Fibroblast of upper back skin (primary cell): Measurements from ENCODE around the gene RPP40.
"Not testable (repeated sequence)": the region's sequence is repeated elsewhere in the genome, so short reads cannot be mapped to it uniquely, and the experiment has no call there.

ENCODE experiments used
- DNase-seq: peaks from one replicate; pipeline ENCODE4 v3.0.0-alpha.2; 2013

Gene RPP40

DNA sequence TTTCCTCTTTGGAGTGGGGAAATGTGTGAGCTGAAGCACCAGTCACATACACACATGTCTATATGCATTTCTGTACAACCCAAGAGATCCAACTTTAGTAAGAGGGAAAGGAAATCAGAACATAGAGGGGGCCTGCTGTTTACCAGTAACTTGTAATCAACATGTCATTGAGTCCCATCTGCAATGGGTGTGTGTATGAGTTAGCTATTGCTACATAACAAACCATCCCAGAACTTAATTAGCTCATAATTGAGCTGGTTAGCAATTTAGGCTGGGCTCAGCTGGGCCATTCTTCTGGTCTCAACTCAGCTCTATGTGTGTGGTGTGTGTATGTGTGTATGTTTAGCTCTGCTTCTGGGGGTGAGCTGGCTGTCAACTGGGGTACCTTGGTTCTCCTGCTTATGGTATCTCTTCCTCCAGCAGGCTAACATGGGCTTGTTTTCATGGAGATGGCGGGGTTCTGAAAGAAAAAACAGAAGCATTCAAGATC lies 10.3 kb upstream of the RPP40 start:
- DNase-seq: no peak

DNA sequence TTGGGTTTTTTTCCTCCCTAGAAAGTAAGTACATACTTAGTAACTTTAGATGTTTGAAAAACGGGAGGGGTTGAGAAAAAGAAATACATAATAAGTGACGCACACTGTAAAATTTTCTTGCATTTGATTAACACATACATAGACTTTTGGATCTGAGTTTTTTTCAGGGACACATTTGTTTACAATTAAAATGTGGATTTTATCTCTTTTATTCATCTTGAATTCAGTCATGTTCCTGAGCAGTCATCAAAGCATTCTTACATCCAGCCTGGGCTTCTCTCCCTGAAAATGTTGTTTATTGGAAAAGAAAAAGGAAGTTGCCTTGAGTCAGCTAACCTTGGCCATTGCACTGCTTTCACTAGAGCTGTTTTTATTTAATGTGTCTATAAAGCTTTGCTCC lies 8.7 kb upstream of the RPP40 start:
- peak; percentile 77 for DNase-seq

DNA sequence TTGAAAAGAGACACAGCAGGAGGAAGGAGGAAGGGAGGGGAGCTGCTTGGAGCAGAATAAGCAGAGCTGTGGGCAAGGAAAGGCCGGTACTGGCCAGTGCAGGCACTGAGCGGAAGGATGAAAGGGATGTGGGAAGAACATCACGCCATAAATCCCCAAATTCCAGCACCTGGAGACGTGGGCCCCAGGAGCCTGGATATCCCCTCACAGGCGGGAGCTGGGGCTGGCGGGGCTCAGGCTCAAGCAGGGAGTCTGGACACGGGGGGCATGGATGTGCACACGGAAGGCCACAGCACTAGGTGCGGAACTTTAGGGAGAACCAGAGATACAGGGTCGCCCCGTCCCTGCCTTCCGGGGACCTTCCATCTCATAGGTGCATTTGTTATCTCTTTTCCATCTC lies 7.5 kb upstream of the RPP40 start:
- DNase-seq: no peak

DNA sequence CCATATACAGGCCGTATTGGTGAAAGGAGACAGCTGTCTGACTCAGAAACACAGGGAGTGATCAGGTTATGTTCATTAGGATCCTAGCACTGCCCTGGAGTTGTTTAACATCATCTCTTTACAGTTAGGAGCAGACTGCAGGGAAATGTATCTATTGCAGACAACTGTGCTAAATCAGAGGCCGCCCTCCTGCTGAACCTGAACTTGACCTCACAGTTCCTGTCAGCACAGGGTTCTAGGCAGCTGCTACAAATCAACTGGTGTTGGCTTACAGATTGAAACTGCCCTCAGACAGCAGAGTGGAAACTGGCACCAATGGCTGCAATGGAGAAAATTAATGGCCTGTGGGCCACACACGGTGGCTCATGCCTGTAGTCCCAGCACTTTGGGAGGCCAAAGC lies 3.7 kb upstream of the RPP40 start:
- no peak for DNase-seq

DNA sequence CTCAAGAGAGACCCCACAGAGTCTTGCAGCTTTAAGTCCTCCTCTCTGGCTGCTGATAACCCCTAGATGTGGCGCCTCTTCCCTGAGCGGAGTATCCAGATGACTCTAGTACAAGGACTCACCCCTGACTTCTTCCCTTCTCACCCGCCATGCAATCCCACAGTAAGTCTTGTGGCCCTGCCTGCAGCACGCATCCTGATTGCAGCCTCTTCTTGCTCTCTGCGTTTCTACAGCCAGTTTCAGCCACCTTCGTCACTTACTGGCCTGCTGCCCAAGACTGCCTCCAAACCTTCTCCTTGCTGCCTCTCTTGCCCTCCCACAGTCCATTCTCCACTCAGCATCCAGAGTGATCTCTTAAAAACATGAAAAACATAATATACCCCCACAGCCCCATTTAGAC lies 2.4 kb upstream of the RPP40 start:
- no peak for DNase-seq

DNA sequence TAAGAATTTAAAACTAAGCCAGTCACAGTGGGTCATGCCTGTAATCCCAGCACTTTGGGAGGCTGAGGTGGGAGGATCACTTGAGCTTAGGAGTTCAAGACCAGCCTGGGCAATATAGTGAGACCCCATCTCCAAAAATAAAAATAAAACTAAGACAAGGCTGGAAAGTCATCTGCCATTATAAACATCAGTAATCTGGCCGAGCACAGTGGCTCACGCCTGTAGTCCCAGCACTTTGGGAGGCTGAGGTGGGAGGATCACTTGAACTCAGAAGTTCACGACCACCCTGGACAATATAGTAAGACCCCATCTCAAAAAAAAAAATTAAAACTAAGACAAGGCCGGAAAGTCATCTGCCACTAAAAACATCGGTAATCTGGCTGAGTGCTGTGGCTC lies 1.2 kb upstream of the RPP40 start:
- DNase-seq: not testable (repeated sequence)

DNA sequence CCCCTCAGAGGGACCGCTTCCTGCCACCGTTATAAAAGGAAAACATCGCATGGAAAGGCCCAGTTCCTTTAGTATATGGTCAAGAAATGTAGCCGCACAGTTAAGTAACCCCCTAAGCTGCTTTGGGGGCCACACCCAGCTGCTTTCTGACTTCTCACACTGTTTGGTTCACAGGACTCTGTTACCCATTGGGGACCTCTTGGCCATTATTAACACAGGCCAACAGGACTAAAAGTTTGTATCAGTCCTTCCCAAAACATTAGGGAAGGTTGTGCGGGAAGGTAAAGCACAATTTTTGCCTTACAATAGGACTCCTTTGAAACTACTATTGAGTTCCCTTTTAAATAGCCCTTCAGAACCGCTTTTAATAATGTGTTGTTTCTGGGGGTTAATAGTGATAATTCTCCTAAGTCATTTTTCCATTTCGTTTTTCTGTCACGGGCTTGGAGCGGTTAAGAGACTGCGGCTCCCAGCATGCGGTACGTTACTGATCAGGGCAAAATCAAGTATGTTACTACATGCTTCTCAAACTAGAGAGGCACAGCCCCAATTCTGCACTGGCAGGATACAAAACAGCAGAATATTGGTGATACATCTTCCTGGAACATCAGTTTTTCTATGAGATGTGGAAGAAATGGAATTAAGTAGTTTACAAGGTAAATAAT lies 668 bp upstream of the RPP40 start:
- no peak for DNase-seq

DNA sequence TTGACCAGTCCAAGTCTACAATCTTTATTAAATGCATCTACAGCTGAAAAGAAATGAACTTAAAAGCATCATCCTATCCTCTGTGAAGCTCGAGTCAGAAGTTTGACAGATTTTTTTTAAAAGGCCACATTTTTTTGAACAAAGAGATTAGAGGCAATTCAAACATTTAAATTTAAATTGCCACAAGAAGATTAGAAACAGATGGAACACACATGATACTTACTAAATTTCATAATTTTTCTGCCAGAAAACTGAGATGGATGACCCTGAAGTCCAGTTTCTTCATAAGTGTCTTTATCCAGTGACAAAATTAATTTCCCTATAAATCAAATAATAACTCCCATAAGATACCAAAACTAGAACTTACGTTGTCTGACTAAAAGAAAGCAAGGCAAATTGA lies 4.3 kb downstream of the RPP40 start:
- DNase-seq: peak; percentile 4

DNA sequence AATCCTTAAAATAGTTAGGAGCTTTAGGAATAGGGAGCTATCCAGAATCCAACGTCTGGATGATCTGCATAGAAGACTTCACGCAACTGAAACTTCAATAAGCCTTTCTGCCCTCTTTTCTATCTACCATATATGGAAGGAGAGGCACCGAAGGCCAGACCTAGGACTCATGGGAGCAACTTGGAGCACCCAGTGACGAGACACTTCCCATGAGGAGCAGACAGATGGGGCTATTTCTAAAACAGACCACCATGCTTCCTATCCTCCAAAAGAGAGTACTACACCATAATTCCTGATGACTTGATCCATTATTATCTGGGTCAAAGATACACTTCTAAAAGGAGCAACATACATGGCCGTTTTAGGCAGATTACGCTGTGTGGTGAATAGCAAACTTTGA lies 6.0 kb downstream of the RPP40 start:
- no peak for DNase-seq

DNA sequence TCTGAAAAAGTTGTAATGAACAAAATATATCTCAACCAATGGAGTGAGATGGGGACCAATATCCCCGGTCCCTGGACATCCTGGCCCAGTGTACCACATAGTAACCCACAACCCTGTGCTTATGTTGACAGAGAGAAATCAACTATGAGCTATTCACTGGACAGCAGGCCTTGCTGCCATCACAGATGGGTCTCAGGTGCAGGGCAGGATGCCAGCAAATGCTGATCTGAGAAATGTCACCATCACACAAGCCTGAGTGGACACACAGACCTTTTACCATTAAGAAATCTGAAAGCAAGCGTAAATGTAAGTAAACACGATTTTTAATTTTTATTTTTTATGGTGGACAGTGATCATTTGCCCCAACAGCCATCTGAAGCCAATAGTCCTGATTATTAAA lies 9.1 kb downstream of the RPP40 start:
- no peak for DNase-seq

DNA sequence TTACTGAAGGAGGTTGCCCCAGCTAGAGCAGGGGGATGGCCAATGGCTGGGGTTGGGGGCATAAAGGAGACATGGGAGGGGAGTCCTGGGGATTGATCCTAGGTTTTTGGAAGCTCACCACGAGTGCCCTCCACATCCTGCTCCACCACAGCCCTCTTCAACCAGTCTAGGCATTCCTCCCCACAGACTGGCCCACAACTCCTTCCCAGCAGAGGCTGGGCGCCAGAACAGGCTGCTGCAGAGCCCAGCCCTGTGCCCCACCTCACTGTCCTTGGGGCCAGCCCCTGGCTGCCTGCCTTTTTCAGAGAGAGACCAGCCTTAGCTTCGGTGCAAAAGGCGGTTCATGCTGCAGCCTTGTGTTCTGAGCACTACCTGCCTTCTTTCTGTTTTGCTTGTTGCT lies 16.4 kb downstream of the RPP40 start:
- DNase-seq: no peak

DNA sequence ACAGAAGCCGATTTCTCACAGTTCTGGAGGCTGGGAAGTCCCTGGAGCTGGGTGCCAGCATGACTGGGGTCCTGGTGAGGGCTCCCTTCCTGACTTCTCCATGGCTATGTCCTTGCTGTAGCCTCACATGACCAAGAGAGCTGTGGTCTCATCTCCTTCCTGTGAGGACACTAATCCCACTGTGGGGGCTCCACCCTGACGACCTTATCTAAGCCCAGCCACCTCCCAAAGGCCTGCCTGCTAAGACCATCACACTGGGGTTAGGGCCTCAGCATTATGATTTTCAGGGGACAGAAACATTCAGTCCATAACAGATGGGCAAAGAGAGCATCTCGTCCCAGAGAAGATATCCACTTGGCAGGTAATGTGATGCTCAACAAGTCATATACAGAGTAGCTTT lies 16.8 kb downstream of the RPP40 start:
- DNase-seq: no peak

DNA sequence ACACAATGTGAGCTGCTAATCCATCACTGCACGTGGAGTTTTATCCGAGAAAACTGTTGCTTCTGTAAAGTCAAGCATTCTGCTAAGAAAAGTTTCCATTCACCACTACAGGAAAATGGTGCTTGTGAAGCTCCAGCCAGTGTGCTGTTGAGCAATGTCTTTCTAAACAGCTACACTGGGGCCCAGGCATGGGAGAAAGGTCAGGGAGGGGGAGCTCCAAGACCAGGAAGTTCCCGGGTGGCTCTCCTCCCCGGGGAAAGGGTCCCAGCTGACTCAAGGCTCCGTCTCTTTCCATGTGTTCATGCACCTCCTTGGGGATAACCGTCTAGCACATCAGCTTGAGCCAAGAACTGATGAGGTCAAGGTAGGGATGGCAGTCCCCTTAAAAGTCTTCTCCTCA lies 20.5 kb downstream of the RPP40 start:
- DNase-seq: no peak

DNA sequence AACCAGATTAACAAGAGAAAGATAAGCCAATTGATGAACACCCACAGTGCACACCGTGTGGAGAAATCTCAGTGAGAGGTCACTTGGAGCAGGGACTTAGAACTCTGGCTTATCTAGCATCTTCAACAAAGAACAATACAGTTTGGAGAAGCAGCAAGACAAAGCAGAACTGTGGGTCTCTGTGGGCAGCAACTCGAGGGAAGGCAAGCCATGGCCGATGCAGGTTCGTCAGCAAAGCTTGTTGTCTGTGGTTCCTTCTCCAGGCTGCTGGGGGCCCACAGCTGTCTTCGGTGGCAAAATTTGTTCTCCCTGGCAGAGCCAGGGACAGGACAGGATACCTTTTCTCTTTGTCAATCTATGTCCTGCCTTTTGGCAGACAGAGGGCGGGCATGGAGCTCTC lies 22.1 kb downstream of the RPP40 start:
- DNase-seq: no peak

DNA sequence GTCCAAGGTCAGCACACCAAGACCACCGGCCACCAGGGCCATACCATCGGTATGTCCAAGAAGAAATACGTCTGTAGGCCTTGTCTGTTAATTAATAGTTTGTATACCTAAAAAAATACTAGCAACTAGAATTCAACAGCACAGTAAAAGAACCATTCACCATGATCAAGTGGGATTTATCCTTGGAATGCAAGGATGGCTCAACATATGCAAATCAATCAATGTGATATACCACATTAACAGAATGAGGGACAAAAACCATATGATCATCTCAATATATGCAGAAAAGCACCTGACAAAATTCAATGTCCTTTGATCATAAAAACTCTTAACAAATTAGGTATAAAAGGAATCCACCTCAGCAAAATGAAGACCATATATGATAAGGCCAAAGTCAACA lies 24.4 kb downstream of the RPP40 start:
- no peak for DNase-seq

DNA sequence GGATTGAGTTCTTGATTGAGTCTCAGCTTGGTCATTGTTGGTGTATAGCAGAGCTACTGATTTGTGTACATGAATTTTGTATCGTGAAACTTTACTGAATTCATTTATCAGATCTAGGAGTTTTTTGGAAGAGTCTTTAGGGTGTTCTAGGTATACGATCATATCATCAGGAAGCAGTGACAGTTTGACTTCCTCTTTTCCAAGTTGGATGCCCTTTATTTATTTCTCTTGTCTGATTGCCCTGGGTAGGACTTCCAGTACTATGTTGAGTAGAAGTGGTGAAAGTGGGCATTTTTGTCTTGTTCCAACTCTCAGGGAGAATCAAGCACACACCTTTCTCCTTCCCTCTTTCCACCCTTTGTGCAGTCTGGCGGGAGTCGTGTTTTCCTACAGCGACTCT lies 26.4 kb downstream of the RPP40 start:
- DNase-seq: no peak

DNA sequence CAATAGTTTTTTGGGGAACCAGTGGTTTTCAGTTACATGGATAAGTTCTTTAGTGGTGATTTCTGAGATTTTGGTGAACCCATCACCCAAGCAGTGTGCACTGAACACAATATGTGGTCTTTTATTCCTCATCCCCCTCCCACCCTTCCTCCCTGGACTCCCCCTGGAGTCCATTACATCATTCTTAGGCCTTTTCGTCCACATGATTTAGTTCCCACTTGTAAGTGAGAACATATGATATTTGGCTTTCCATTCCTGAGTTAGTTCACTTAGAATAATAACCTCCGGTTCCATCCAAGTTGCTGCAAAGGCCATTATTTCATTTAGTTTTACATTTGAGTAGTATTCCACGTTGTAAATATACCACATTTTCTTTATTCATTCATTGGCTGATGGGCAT lies 28.3 kb downstream of the RPP40 start:
- DNase-seq: no peak

DNA sequence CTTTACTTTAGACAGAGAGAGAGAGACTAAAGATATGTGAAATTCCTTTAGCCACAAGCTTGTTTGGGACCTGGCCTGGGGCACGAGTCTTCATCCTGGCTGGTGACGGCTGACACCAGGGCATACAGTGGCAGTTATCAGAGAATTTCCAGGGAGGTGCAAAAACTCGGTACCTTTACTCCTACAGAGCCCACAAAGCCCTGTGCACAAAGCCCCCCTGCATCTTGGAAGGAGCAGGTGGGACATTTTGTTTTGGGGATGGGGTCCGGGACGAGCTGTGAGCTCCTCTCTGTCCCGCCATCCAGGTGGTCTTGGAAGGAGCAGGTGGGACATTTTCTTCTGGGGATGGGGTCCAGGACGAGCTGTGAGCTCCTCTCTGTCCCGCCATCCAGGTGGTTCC lies 28.9 kb downstream of the RPP40 start:
- no peak for DNase-seq

DNA sequence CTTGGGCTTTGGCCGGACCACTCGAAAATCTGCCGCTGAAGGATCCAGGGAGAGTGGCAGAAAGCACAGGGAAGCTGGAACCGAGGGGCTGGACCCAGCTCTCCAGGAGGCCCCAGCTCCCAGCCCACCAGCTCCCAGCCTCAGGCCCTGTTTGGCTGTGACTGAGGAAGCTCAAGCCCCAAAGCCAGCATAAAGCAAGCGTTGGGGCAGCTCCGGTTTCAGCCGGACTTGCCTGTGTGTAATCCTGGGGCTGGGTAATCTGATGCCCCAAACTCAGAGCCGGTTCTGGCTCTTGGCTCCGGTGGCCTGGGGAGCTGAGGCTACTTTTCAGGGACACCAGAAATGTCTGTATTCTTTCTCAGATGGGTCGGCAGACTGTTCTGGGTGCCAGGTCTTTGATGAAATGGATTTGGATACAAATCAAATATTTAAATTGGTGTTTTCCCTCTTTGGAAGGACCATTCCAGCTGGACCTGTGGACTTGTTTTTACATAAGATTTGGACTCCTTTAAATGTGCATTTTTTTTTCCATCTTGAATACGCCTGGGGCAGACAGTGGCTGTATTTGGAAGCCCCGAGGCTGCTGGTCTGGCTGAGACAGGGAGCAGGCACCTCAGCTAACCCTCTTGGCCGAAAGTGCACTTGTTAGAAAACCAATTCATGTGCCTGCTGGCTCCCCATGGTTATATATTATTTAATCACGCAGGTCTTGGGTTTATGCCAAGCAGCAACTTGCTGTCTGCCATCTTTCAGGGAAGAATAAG lies 29.7 kb downstream of the RPP40 start:
- DNase-seq: peak; percentile 58

DNA sequence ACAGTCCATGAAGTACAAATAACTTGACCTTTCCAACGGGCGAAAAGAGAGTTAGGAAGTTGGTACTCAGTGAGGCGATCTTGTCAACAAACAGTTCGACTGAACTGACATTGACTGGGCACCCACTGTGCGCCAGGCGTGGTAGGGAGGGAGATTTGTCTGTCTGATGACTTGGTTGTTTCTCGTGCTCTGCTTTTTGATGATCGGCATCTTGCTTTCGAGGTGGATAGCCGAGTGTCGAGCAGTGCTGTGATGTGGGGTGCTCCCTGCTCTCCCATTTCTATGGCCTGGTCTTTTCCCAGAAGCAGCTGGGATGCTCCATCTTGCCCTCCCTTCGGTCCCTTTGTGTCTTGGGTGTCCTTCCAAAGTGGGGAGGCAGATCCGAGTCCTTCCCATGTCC lies 30.4 kb downstream of the RPP40 start:
- DNase-seq: no peak

DNA sequence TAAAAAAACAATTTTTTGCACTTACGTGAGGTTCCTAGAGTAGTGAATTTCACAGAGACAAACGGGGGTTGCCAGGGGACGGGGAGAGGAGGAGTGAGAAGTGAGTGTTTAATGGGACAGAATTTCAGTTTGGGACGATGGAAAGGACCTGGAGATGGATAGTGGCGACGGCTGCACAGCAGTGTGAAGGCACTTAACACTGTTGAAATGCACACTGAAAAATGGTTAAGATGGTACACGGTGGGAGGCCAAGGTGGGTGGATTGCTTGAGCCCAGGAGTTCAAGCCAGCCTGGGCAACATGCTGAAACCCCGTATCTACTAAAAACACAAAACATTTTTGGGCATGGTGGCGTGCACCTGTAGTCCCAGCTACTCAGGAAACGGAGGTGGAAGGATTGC lies 31.4 kb downstream of the RPP40 start:
- no peak for DNase-seq

DNA sequence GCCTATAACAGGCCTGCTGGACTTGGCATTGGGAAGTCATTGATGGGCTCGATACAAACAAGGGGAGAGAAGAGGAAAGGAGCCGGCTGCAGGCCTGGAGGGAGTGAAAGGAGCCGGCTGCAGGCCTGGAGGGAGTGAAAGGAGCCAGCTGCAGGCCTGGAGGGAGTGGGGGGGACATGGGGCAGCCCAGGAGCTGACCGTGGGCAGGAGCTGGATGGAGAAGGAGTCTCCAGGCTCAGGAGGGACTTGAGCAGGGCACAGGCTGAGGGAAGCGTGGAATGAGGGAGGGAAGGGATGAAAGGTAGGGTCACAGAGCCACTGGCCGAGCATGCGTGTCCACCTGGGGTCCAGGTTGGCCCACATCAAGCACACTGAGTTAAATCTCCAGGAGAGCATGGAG lies 32.0 kb downstream of the RPP40 start:
- no peak for DNase-seq

DNA sequence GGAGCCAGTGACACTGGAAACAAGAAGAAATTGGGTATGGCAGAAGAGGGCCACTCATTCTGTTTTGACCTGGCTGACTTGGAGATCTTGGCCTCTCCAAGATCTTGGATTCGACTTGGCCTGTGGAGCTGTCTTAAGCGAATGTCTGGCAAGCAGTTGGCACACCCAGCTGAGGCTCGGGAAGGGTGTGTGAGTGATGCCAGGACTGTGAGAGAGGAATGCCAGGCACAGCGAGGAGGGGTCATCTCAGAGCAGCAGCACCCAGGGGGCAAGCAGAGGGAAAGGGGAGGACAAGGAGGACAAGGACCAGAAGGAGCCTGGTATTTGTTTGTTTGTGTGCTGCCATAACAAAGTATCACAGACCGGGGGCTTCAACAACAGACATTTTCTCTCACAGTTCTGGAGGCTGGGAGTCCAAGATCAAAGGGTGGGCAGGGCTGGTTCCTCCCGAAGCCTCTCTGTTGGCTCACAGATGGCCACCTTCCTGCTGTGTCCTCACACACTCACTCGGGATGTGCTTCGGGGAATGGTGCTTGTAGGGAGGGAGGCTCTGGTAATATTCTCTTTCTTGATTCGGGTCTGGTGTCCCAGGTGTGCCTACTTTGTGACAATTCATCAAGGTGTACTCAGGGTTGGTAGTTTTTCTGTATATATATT lies 33.0 kb downstream of the RPP40 start:
- no peak for DNase-seq

DNA sequence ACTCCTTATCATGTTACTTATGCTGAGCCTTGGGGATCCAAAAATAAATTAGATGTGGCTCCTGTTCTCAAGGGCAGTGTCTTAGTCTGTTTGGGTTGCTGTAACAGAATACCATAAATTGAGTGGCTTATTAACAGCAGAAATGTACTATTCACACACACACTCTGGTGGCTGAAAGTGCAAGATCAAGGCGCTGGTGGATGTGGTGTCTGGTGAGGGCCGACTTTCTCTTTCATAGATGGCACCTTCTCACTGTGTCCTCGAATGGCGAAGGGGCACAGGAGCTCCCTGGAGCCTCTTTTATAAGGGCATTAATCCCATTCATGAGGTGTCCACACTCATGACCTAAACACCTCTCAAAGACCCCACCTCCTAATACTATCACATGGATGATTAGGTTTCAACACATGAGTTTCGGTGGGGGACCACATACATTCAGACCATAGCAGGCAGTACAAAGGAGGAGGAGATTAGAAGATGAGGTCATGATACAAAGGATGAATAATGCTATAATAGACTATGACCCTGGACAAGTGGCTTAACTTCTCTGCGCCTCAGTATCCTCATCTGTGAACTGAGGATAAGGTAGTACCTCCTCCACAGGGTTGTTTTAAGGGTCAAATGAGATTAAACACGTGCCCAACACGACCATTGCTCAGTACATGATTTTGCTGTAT lies 34.1 kb downstream of the RPP40 start:
- DNase-seq: no peak
